ENCODE measurements around the gene MFSD12. TPM values are rescaled to one million over a fixed set of nuclear protein-coding genes. Genes with fewer than 3 reads are reported as not detected.

The MFSD12 gene
- total and polyA plus RNA-seq, 11 donors: 15.7 to 62.8 (median 23.4) TPM

- intact Hi-C loops (cut with DNase I): no loop called here
- TF ChIP-seq, protein P1, sequence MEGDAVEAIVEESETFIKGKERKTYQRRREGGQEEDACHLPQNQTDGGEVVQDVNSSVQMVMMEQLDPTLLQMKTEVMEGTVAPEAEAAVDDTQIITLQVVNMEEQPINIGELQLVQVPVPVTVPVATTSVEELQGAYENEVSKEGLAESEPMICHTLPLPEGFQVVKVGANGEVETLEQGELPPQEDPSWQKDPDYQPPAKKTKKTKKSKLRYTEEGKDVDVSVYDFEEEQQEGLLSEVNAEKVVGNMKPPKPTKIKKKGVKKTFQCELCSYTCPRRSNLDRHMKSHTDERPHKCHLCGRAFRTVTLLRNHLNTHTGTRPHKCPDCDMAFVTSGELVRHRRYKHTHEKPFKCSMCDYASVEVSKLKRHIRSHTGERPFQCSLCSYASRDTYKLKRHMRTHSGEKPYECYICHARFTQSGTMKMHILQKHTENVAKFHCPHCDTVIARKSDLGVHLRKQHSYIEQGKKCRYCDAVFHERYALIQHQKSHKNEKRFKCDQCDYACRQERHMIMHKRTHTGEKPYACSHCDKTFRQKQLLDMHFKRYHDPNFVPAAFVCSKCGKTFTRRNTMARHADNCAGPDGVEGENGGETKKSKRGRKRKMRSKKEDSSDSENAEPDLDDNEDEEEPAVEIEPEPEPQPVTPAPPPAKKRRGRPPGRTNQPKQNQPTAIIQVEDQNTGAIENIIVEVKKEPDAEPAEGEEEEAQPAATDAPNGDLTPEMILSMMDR (IDR thresholded peaks at IDR 0.05): no peak
- TF ChIP-seq POLR2A (IDR thresholded peaks at IDR 0.05): no peak
Measured at GRCh38 chr19:3565139-3565538, 7.8 kb upstream of the MFSD12 start.

GRCh38 chr19:3563709-3564524 lies 6.5 kb upstream of the MFSD12 start:
- H3K36me3 ChIP-seq: no peaks in the 10 kb centered on the region
- intact Hi-C loops (cut with DNase I): no loop called here
- TF ChIP-seq POLR2A (IDR thresholded peaks at IDR 0.05): no peak
- TF ChIP-seq, protein P1 (IDR thresholded peaks at IDR 0.05): no peak
- H3K27ac ChIP-seq: no peak overlapping the region
- no peaks in the 10 kb centered on the region for H3K9me3 ChIP-seq
- no peaks in the 10 kb centered on the region for H3K27me3 ChIP-seq
- WGBS, 4 donors: 64 to 79% (median 70%) methylated on average over 14 to 17 of the region's 17 CpGs
- ATAC-seq: peak in 1 of 4 donors; percentile 24
- no peak for DNase-seq
- peaks cover 0 to 6% (median 0%) of the 10 kb centered on the region in 12 donors for H3K4me1 ChIP-seq
- no peak overlapping the region for H3K4me3 ChIP-seq

More at GRCh38 chr19:3565139-3565538, 7.8 kb upstream of the MFSD12 start:
- DNase-seq: no peak
- H3K36me3 ChIP-seq: no peaks in the 10 kb centered on the region
- H3K4me3 ChIP-seq: no peak overlapping the region
- peaks cover 0 to 6% (median 0%) of the 10 kb centered on the region in 12 donors for H3K4me1 ChIP-seq
- H3K27me3 ChIP-seq: no peaks in the 10 kb centered on the region
- no peak overlapping the region for H3K27ac ChIP-seq
- H3K9me3 ChIP-seq: no peaks in the 10 kb centered on the region
- WGBS, 4 donors: 91 to 92% (median 91%) methylated on average over 19 of the region's 19 CpGs
- no peak for ATAC-seq

GRCh38 chr19:3556978-3557460 lies 367 bp downstream of the MFSD12 start:
- H3K27ac ChIP-seq: peak overlapping the region; percentile 32 to 86 (median 72)
- H3K4me1 ChIP-seq: peaks cover 0 to 54% (median 28%) of the 10 kb centered on the region in 12 donors
- ATAC-seq: peak in 1 of 4 donors; percentile 4
- DNase-seq: no peak
- no peaks in the 10 kb centered on the region for H3K27me3 ChIP-seq
- 0 to 3% (median 1%) methylated on average over 12 to 60 of the region's 60 CpGs for WGBS, 4 donors
- H3K36me3 ChIP-seq: no peaks in the 10 kb centered on the region
- H3K4me3 ChIP-seq: peak overlapping the region; percentile 66 to 99 (median 91)
- TF ChIP-seq, protein P1 (IDR thresholded peaks at IDR 0.05): peak in 3 of 12 donors; percentile 7 to 18 (median 11)
- TF ChIP-seq POLR2A (IDR thresholded peaks at IDR 0.05): no peak
- intact Hi-C loops (cut with DNase I): loop anchor here in 5 of 10 donors (2.0 to 10.0 kb wide), 4 partner anchors 16 to 158 kb away; partner anchors contain the start of gene HMG20B (in 2 of the 5)
- H3K9me3 ChIP-seq: no peaks in the 10 kb centered on the region

DNA sequence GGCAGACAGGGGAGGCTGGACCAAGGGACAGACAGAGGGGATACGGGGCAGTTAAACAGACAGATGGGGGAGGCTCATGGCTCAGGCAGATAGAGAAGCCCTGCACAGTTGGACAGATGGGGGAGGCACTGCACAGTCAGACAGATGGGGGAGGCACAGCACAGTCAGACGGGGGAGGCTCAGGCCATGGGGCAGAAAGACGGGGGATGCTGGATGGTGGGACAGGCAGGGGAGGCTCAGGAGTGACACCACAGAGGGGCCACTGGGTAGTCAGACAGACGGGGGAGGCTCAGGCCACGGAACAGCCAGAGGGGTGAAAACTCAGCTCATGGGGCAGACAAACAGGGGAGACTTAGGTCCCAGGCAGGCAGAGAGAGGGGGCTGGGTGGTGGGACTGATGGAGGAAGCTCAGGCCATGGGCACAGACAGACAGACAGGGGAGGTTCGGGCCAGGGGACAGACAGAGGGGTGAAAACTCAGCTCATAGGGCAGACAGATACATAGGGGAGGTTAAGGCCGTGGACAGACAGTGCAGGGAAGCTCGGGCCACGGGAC lies 886 bp downstream of the MFSD12 start:
- Histone ChIP-seq H3K4me1 (peaks cover 0 to 54% (median 28%) of the 10 kb centered on the region in 12 donors), H3K27me3 (no peaks in the 10 kb centered on the region), H3K27ac (peak overlapping the region in 9 of 12 donors; percentile 53 to 86 (median 72)), H3K4me3 (peak overlapping the region; percentile 66 to 99 (median 91)), H3K9me3 (no peaks in the 10 kb centered on the region), H3K36me3 (no peaks in the 10 kb centered on the region)
- intact Hi-C loops (cut with DNase I): loop anchor here in 5 of 10 donors (2.0 to 10.0 kb wide), 4 partner anchors 16 to 158 kb away; partner anchors contain the start of gene HMG20B (in 2 of the 5)
- WGBS, 4 donors: 30 to 38% (median 35%) methylated on average over 9 of the region's 9 CpGs
- ATAC-seq: no peak
- DNase-seq: no peak
- TF ChIP-seq, protein P1 (IDR thresholded peaks at IDR 0.05): no peak
- no peak for TF ChIP-seq POLR2A (IDR thresholded peaks at IDR 0.05)

All from heart left ventricle (tissue), 16 donors.